HG03521 (cell line): ENCODE data around the gene ALAS1.

Experiments used
- ATAC-seq: cut with Tn5 transposase; IDR thresholded peaks from one replicate; pipeline ENCODE4 v1.9.1; 2021; ENCODE audit warnings: mild to moderate bottlenecking, moderate library complexity; ENCODE audit not compliant: unreplicated experiment

Gene ALAS1

GRCh38 chr3:52198643-52199608 lies 966 bp downstream of the ALAS1 start:
- no peak for ATAC-seq

- no peak for ATAC-seq
These were observed 3.2 kb downstream of the ALAS1 start for GRCh38 chr3:52200981-52201679.

GRCh38 chr3:52202384-52203077 lies 4.6 kb downstream of the ALAS1 start:
- no peak for ATAC-seq

GRCh38 chr3:52203701-52204100 lies 5.7 kb downstream of the ALAS1 start:
- no peak for ATAC-seq

- no peak for ATAC-seq
These were observed 6.5 kb downstream of the ALAS1 start for GRCh38 chr3:52204337-52205073.

GRCh38 chr3:52205727-52206372 lies 7.9 kb downstream of the ALAS1 start:
- no peak for ATAC-seq

GRCh38 chr3:52208556-52208955 lies 10.6 kb downstream of the ALAS1 start:
- ATAC-seq = no peak

- ATAC-seq = no peak
These were observed 12.1 kb downstream of the ALAS1 start for GRCh38 chr3:52210037-52210436.

GRCh38 chr3:52210550-52211046 lies 12.6 kb downstream of the ALAS1 start:
- ATAC-seq = no peak

- no peak for ATAC-seq
These were observed 13.4 kb downstream of the ALAS1 start for GRCh38 chr3:52211268-52211891.

GRCh38 chr3:52213005-52213404 lies 15.0 kb downstream of the ALAS1 start:
- ATAC-seq = no peak

- ATAC-seq = no peak
These were observed 15.9 kb downstream of the ALAS1 start for GRCh38 chr3:52213901-52214300.

- no peak for ATAC-seq
These were observed 17.4 kb downstream of the ALAS1 start for GRCh38 chr3:52215351-52215750.

- no peak for ATAC-seq
These were observed 18.8 kb downstream of the ALAS1 start for GRCh38 chr3:52216585-52217408.

- ATAC-seq = no peak
These were observed 19.4 kb downstream of the ALAS1 start for GRCh38 chr3:52217409-52217805.

GRCh38 chr3:52218026-52218425 lies 20.1 kb downstream of the ALAS1 start:
- no peak for ATAC-seq

- ATAC-seq = no peak
These were observed 20.5 kb downstream of the ALAS1 start for GRCh38 chr3:52218454-52218853.

GRCh38 chr3:52218937-52219650 lies 21.1 kb downstream of the ALAS1 start:
- no peak for ATAC-seq
